Testis (tissue), 3 donors: ENCODE results near the gene PCSK6. TPM values are rescaled to one million over a fixed set of nuclear protein-coding genes. Genes with fewer than 3 reads are reported as not detected.
"Not testable (repeated sequence)": the region's sequence is repeated elsewhere in the genome, so short reads cannot be mapped to it uniquely, and the experiment has no call there.

Experiments
- DNase-seq: peaks from one replicate; pipeline ENCODE4 v3.0.0-alpha.2; 2019
- H3K27ac ChIP-seq, 2 donors: fragments of 200-600 bp; sonication (generic); one replicate each; pipeline ENCODE4 v1.5.1; 2019
- H3K27me3 ChIP-seq: fragments of 200-600 bp; sonication (generic); one replicate; pipeline ENCODE4 v1.5.1; 2019
- H3K36me3 ChIP-seq: fragments of 200-600 bp; sonication (generic); one replicate; pipeline ENCODE4 v1.5.1; 2017; ENCODE audit warnings: low read depth; ENCODE audit errors: missing control alignments
- H3K4me1 ChIP-seq: fragments of 200-600 bp; sonication (generic); one replicate; pipeline ENCODE4 v1.5.1; 2019
- H3K4me3 ChIP-seq, 2 donors: fragments of 200-600 bp; sonication (generic); one replicate each; pipeline ENCODE4 v1.5.1; 2017 to 2019
- H3K9me3 ChIP-seq: fragments of 200-600 bp; sonication (generic); one replicate; pipeline ENCODE4 v1.5.1; 2017
- CTCF ChIP-seq, 3 experiments: fragments of 450-650 bp in 2 of 3; fragments of 200-600 bp in 1 of 3; sonication (generic) in 1 of 3; IDR thresholded peaks; one replicate each; pipeline ENCODE4 v1.5.1; 2016 to 2019; ENCODE audit warnings: antibody characterized with exemption in 3 of 3, mild to moderate bottlenecking in 2 of 3, moderate library complexity in 1 of 3
- POLR2A ChIP-seq: fragments of 450-650 bp; IDR thresholded peaks from one replicate; pipeline ENCODE4 v1.6.1; 2017; ENCODE audit warnings: antibody characterized with exemption, mild to moderate bottlenecking, moderate library complexity
- WGBS, 2 donors: methylation state at CpG; one replicate each; pipeline ENCODE4 v1.1.5; 2018; 5-methylcytosine and 5-hydroxymethylcytosine counted together
- intact Hi-C: fragments of 100-400 bp; cut with DNase I; formaldehyde crosslinking; loops from one replicate; pipeline ENCODE4 v1.15.1; 2023; ENCODE audit warnings: low total_unique reads
- polyA plus RNA-seq: library from polyadenylated mRNA; stranded (reverse); fragments of 350-450 nt; fragmentation: Illumina TruSeq; extraction: RNeasy Lipid Tissue Mini Kit (QIAGEN cat#74804); gene quantifications from one replicate; pipeline ENCODE4 v1.2.3, GENCODE V29; 2014; ENCODE audit warnings: low read depth, low replicate concordance; ENCODE audit not compliant: insufficient read depth
- total RNA-seq, 2 donors: library from RNA; depleted of rRNA; stranded (reverse); fragments of >200 nt; gene quantifications; one replicate each; pipeline ENCODE4 v1.2.3, GENCODE V29; 2016

PCSK6 gene
- total and polyA plus RNA-seq, 3 donors from 2014 or later = 43.9 to 156 (median 95.4) TPM

GRCh38 chr15:101406526-101407195, 82.8 kb downstream of the PCSK6 start:
- Histone ChIP-seq H3K27ac (peak overlapping the region; percentile 12 to 28), H3K4me1 (peaks cover 13% of the 10 kb centered on the region), H3K27me3 (no peaks in the 10 kb centered on the region), H3K36me3 (no peaks in the 10 kb centered on the region), H3K9me3 (no peaks in the 10 kb centered on the region), H3K4me3 (no peak overlapping the region)
- intact Hi-C loops = no loop called here
- WGBS, 2 donors = 48 to 56% methylated on average over 12 to 20 of the region's 20 CpGs
- peak; percentile 34 for DNase-seq
- TF ChIP-seq POLR2A (no peak), CTCF (IDR thresholded peaks at IDR 0.05) (no peak)

GRCh38 chr15:101406036-101406435, 83.5 kb downstream of the PCSK6 start:
- DNase-seq = peak; percentile 38
- Histone ChIP-seq H3K4me3 (no peak overlapping the region), H3K4me1 (peaks cover 13% of the 10 kb centered on the region), H3K36me3 (no peaks in the 10 kb centered on the region), H3K27ac (peak overlapping the region in 1 of 2 donors; percentile 12), H3K27me3 (no peaks in the 10 kb centered on the region), H3K9me3 (no peaks in the 10 kb centered on the region)
- no peak for TF ChIP-seq POLR2A
- no peak for TF ChIP-seq CTCF (IDR thresholded peaks at IDR 0.05)
- intact Hi-C loops = no loop called here
- 62 to 68% methylated on average over 12 of the region's 12 CpGs for WGBS, 2 donors

GRCh38 chr15:101404245-101404644, 85.3 kb downstream of the PCSK6 start:
- H3K9me3 ChIP-seq = no peaks in the 10 kb centered on the region
- 88 to 94% methylated on average over 6 of the region's 6 CpGs for WGBS, 2 donors
- DNase-seq = no peak

GRCh38 chr15:101402883-101403282, 86.6 kb downstream of the PCSK6 start:
- H3K36me3 ChIP-seq, H3K27ac ChIP-seq, H3K27me3 ChIP-seq, H3K4me3 ChIP-seq, intact Hi-C loops, H3K9me3 ChIP-seq, DNase-seq: not testable (repeated sequence)
- peaks cover 13% of the 10 kb centered on the region for H3K4me1 ChIP-seq
- 80% methylated on average over 2 of the region's 4 CpGs; no CpG with 5 or more reads in 1 of the 2 donors for WGBS, 2 donors

More at GRCh38 chr15:101404245-101404644, 85.3 kb downstream of the PCSK6 start:
- Histone ChIP-seq H3K27ac (no peak overlapping the region), H3K4me1 (peaks cover 13% of the 10 kb centered on the region), H3K4me3 (no peak overlapping the region), H3K36me3 (no peaks in the 10 kb centered on the region), H3K27me3 (no peaks in the 10 kb centered on the region)
- intact Hi-C loops = no loop called here
- TF ChIP-seq POLR2A (no peak), CTCF (IDR thresholded peaks at IDR 0.05) (no peak)

GRCh38 chr15:101401286-101401685, 88.2 kb downstream of the PCSK6 start:
- intact Hi-C loops = no loop called here
- Histone ChIP-seq H3K9me3 (no peaks in the 10 kb centered on the region), H3K4me1 (peaks cover 7% of the 10 kb centered on the region), H3K27me3 (no peaks in the 10 kb centered on the region), H3K27ac (no peak overlapping the region), H3K36me3 (no peaks in the 10 kb centered on the region), H3K4me3 (no peak overlapping the region)
- 86 to 95% methylated on average over 5 to 8 of the region's 8 CpGs for WGBS, 2 donors
- no peak for TF ChIP-seq POLR2A
- TF ChIP-seq CTCF (IDR thresholded peaks at IDR 0.05) = no peak
- no peak for DNase-seq
